ENCODE data around the gene LRRTM4.

GRCh38 chr2:76930056-76930744 is 592.0 kb downstream of the LRRTM4 start:
- TF ChIP-seq, protein P1, sequence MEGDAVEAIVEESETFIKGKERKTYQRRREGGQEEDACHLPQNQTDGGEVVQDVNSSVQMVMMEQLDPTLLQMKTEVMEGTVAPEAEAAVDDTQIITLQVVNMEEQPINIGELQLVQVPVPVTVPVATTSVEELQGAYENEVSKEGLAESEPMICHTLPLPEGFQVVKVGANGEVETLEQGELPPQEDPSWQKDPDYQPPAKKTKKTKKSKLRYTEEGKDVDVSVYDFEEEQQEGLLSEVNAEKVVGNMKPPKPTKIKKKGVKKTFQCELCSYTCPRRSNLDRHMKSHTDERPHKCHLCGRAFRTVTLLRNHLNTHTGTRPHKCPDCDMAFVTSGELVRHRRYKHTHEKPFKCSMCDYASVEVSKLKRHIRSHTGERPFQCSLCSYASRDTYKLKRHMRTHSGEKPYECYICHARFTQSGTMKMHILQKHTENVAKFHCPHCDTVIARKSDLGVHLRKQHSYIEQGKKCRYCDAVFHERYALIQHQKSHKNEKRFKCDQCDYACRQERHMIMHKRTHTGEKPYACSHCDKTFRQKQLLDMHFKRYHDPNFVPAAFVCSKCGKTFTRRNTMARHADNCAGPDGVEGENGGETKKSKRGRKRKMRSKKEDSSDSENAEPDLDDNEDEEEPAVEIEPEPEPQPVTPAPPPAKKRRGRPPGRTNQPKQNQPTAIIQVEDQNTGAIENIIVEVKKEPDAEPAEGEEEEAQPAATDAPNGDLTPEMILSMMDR (IDR thresholded peaks at IDR 0.05): no peak
- no peak for TF ChIP-seq EZH2 (IDR thresholded peaks at IDR 0.05; ENCODE audit: borderline replicate concordance, insufficient read depth, low read depth, low read length, poor library complexity, severe bottlenecking)
